SK-N-SH treated with all-trans-retinoic acid at 6 μM for 48 hours (cell line): ENCODE data around the gene COPZ2.

Experiments
- ATAC-seq: fragments of 200-7000 bp; cut with Tn5 transposase; 3 replicates; pipeline ENCODE4 v1.9.1; 2020; ENCODE audit warnings: mild to moderate bottlenecking, moderate library complexity
- ARNTL ChIP-seq: fragments of 450-650 bp; formaldehyde crosslinking; IDR thresholded peaks from 2 replicates; pipeline ENCODE4 v1.5.0; 2020; ENCODE audit warnings: low read depth, mild to moderate bottlenecking, moderate library complexity, borderline replicate concordance
- BACH2 ChIP-seq: fragments of 250-450 bp; sonication (Bioruptor Pico); IDR thresholded peaks from 2 replicates; pipeline ENCODE4 v1.9.0; 2021; ENCODE audit warnings: mild to moderate bottlenecking, borderline replicate concordance
- CSDC2 ChIP-seq: fragments of 250-450 bp; sonication (Bioruptor Pico); IDR thresholded peaks from 2 replicates; pipeline ENCODE4 v1.5.0; 2020; ENCODE audit warnings: mild to moderate bottlenecking, moderate library complexity
- ESRRG ChIP-seq: fragments of 250-450 bp; sonication (Bioruptor Pico); IDR thresholded peaks from 2 replicates; pipeline ENCODE4 v1.6.1; 2021; ENCODE audit warnings: mild to moderate bottlenecking
- GLIS3 ChIP-seq: fragments of 250-450 bp; sonication (Bioruptor Pico); IDR thresholded peaks from 2 replicates; pipeline ENCODE4 v1.5.0; 2020; ENCODE audit warnings: mild to moderate bottlenecking, moderate library complexity
- OSR1 ChIP-seq: fragments of 250-450 bp; sonication (Bioruptor Pico); IDR thresholded peaks from 2 replicates; pipeline ENCODE4 v1.8.0; 2022; ENCODE audit warnings: moderate library complexity, mild to moderate bottlenecking, inconsistent platforms
- PPARA ChIP-seq: fragments of 250-450 bp; sonication (Bioruptor Pico); IDR thresholded peaks from 2 replicates; pipeline ENCODE4 v1.5.0; 2020; ENCODE audit warnings: mild to moderate bottlenecking, borderline replicate concordance
- RARB ChIP-seq: fragments of 250-450 bp; sonication (Bioruptor Pico); IDR thresholded peaks from 2 replicates; pipeline ENCODE4 v1.8.0; 2021; ENCODE audit warnings: mild to moderate bottlenecking, moderate library complexity
- TCF4 ChIP-seq: fragments of 250-450 bp; sonication (Bioruptor Pico); IDR thresholded peaks from 2 replicates; pipeline ENCODE4 v1.8.0; 2021; ENCODE audit warnings: mild to moderate bottlenecking, moderate library complexity, borderline replicate concordance
- TOX ChIP-seq: fragments of 250-450 bp; sonication (Bioruptor Pico); IDR thresholded peaks from 2 replicates; pipeline ENCODE4 v1.8.0; 2021; ENCODE audit warnings: mild to moderate bottlenecking, moderate library complexity, borderline replicate concordance
- ZFP3 ChIP-seq: fragments of 250-450 bp; sonication (Bioruptor Pico); IDR thresholded peaks from 2 replicates; pipeline ENCODE4 v1.5.0; 2020; ENCODE audit warnings: mild to moderate bottlenecking, moderate library complexity
- ZFP30 ChIP-seq: fragments of 450-650 bp; formaldehyde crosslinking; IDR thresholded peaks from 2 replicates; pipeline ENCODE4 v1.5.0; 2022; ENCODE audit warnings: mild to moderate bottlenecking, moderate library complexity
- ZNF70 ChIP-seq: fragments of 450-650 bp; formaldehyde crosslinking; IDR thresholded peaks from 2 replicates; pipeline ENCODE4 v1.5.0; 2020; ENCODE audit warnings: mild to moderate bottlenecking, moderate library complexity
- ZNF8 ChIP-seq: fragments of 450-650 bp; formaldehyde crosslinking; IDR thresholded peaks from 2 replicates; pipeline ENCODE4 v1.5.0; 2020; ENCODE audit warnings: mild to moderate bottlenecking, moderate library complexity
- TF ChIP-seq, protein P1 (sequence below): fragments of 250-450 bp; sonication (Bioruptor Pico); IDR thresholded peaks from 2 replicates; pipeline ENCODE4 v1.8.0; 2021; ENCODE audit warnings: low read depth, mild to moderate bottlenecking, moderate library complexity, borderline replicate concordance
- TF ChIP-seq, protein P2 (sequence below): fragments of 250-450 bp; sonication (Bioruptor Pico); IDR thresholded peaks from 2 replicates; pipeline ENCODE4 v1.5.1; 2021; ENCODE audit warnings: mild to moderate bottlenecking, moderate library complexity
- TF ChIP-seq, protein P3 (sequence below): fragments of 250-450 bp; sonication (Bioruptor Pico); IDR thresholded peaks from 2 replicates; pipeline ENCODE4 v1.8.0; 2020; ENCODE audit warnings: mild to moderate bottlenecking, moderate library complexity, borderline replicate concordance
- TF ChIP-seq, protein P4 (sequence below): fragments of 250-450 bp; sonication (Bioruptor Pico); IDR thresholded peaks from 2 replicates; pipeline ENCODE4 v1.5.0; 2020; ENCODE audit warnings: mild to moderate bottlenecking, moderate library complexity

Gene COPZ2

DNA sequence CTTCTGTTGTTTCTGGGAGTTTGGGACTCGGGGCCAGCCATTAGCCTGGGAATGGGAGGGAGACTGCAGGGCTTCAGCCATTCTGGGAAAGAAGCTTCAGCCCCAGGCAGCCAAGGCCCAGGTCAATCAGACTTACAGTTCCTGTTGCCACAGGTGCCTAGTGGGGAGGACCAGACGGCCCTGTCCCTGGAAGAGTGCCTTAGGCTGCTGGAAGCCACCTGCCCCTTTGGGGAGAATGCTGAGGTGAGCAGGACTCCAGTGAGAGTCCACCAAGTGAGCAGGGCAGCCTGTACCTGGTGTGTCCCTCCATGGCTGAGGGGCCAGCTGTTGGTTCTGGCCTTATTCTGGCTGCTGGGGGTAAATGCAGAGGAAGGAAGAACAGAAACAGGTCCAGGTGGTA lies 19.3 kb upstream of the COPZ2 start (continued):
- TF ChIP-seq, protein P1, sequence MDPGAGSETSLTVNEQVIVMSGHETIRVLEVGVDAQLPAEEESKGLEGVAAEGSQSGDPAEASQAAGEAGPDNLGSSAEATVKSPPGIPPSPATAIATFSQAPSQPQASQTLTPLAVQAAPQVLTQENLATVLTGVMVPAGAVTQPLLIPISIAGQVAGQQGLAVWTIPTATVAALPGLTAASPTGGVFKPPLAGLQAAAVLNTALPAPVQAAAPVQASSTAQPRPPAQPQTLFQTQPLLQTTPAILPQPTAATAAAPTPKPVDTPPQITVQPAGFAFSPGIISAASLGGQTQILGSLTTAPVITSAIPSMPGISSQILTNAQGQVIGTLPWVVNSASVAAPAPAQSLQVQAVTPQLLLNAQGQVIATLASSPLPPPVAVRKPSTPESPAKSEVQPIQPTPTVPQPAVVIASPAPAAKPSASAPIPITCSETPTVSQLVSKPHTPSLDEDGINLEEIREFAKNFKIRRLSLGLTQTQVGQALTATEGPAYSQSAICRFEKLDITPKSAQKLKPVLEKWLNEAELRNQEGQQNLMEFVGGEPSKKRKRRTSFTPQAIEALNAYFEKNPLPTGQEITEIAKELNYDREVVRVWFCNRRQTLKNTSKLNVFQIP (CRISPR knock-in tag), result no peak
- no peak for TF ChIP-seq ZNF8 (CRISPR knock-in tag)
- TF ChIP-seq ZNF70, result no peak

DNA sequence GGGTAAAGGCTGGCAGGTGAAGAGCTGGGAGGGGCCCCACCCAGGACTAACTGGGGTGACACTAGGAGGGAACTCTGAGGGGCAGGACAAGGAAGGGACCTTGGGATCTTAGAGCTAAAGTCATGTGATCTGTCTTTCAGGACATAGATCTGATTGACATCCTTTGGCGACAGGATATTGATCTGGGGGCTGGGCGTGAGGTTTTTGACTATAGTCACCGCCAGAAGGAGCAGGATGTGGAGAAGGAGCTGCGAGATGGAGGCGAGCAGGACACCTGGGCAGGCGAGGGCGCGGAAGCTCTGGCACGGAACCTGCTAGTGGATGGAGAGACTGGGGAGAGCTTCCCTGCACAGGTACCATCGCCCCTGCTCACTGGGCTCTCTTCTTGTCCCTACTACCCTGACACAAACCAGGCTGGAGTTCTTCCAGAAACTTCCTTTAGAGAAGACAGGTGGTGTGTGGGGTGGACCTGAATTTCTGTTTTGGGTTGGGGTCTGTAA lies 18.7 kb upstream of the COPZ2 start:
- no peak for ATAC-seq

DNA sequence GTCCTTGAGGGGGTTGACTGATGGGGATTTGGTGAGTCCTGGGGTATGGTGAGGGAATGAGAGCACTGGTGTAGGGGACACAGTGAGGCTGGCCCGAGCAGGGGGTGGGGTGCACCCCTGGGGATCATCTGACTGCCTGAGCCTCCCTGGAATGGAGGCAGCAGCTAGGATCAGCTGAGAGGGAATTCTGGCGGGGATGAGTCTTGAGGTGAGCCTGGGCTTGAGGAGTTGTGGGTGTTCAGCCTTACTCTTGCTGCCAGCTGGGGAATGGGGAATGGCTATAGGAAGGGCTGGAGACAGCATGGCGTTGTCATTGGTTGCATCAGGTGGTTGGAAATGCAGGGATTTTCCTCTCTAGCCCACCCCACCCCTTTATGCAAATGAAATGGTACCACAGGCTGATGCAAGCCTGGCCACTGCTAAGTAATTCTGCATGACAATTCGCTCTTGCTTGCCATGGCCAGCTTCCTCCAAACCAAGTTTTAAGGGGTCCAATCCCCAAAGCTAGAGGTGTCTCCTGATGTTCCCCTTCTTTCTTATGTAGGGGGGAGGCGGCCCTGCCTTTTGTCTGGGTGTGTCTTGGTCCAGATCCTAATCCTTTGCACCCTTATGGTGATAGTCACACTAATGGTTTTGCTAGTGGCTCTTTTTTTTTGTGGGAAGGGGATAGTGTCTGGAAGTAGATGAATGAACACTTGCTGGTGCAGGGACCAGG lies 18.1 kb upstream of the COPZ2 start:
- no peak for ATAC-seq
- TF ChIP-seq TCF4 (CRISPR knock-in tag) (no peak), ZNF70 (no peak), ZFP30 (CRISPR knock-in tag) (no peak), OSR1 (no peak), ZFP3 (no peak), TOX (CRISPR knock-in tag) (no peak), BACH2 (CRISPR knock-in tag) (no peak)
- TF ChIP-seq, protein P1 (CRISPR knock-in tag), result no peak
- TF ChIP-seq, protein P2, sequence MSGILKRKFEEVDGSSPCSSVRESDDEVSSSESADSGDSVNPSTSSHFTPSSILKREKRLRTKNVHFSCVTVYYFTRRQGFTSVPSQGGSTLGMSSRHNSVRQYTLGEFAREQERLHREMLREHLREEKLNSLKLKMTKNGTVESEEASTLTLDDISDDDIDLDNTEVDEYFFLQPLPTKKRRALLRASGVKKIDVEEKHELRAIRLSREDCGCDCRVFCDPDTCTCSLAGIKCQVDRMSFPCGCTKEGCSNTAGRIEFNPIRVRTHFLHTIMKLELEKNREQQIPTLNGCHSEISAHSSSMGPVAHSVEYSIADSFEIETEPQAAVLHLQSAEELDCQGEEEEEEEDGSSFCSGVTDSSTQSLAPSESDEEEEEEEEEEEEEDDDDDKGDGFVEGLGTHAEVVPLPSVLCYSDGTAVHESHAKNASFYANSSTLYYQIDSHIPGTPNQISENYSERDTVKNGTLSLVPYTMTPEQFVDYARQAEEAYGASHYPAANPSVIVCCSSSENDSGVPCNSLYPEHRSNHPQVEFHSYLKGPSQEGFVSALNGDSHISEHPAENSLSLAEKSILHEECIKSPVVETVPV, result no peak
- TF ChIP-seq, protein P3, sequence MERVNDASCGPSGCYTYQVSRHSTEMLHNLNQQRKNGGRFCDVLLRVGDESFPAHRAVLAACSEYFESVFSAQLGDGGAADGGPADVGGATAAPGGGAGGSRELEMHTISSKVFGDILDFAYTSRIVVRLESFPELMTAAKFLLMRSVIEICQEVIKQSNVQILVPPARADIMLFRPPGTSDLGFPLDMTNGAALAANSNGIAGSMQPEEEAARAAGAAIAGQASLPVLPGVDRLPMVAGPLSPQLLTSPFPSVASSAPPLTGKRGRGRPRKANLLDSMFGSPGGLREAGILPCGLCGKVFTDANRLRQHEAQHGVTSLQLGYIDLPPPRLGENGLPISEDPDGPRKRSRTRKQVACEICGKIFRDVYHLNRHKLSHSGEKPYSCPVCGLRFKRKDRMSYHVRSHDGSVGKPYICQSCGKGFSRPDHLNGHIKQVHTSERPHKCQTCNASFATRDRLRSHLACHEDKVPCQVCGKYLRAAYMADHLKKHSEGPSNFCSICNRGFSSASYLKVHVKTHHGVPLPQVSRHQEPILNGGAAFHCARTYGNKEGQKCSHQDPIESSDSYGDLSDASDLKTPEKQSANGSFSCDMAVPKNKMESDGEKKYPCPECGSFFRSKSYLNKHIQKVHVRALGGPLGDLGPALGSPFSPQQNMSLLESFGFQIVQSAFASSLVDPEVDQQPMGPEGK (CRISPR knock-in tag), result no peak

More for the DNA sequence above, 18.7 kb upstream of the COPZ2 start:
- TF ChIP-seq, protein P2, result no peak
- TF ChIP-seq ZNF8 (CRISPR knock-in tag) (no peak), PPARA (CRISPR knock-in tag) (no peak), BACH2 (CRISPR knock-in tag) (no peak), ZFP30 (CRISPR knock-in tag) (no peak), TOX (CRISPR knock-in tag) (no peak), CSDC2 (CRISPR knock-in tag) (no peak), GLIS3 (CRISPR knock-in tag) (no peak), ESRRG (CRISPR knock-in tag) (no peak), ARNTL (CRISPR knock-in tag) (no peak), RARB (CRISPR knock-in tag) (no peak)
- TF ChIP-seq, protein P4, sequence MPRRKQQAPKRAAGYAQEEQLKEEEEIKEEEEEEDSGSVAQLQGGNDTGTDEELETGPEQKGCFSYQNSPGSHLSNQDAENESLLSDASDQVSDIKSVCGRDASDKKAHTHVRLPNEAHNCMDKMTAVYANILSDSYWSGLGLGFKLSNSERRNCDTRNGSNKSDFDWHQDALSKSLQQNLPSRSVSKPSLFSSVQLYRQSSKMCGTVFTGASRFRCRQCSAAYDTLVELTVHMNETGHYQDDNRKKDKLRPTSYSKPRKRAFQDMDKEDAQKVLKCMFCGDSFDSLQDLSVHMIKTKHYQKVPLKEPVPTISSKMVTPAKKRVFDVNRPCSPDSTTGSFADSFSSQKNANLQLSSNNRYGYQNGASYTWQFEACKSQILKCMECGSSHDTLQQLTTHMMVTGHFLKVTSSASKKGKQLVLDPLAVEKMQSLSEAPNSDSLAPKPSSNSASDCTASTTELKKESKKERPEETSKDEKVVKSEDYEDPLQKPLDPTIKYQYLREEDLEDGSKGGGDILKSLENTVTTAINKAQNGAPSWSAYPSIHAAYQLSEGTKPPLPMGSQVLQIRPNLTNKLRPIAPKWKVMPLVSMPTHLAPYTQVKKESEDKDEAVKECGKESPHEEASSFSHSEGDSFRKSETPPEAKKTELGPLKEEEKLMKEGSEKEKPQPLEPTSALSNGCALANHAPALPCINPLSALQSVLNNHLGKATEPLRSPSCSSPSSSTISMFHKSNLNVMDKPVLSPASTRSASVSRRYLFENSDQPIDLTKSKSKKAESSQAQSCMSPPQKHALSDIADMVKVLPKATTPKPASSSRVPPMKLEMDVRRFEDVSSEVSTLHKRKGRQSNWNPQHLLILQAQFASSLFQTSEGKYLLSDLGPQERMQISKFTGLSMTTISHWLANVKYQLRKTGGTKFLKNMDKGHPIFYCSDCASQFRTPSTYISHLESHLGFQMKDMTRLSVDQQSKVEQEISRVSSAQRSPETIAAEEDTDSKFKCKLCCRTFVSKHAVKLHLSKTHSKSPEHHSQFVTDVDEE (CRISPR knock-in tag), result no peak
- TF ChIP-seq, protein P3 (CRISPR knock-in tag), result no peak
- TF ChIP-seq, protein P1 (CRISPR knock-in tag), result no peak
